Omental fat pad (tissue), 4 donors: ENCODE data around the gene PATJ. TPM values are rescaled to one million over a fixed set of nuclear protein-coding genes. Genes with fewer than 3 reads are reported as not detected.
A peak's percentile ranks its signal among the peaks of the same experiment; 100 is the strongest.
"Not testable (repeated sequence)": the region's sequence is repeated elsewhere in the genome, so short reads cannot be mapped to it uniquely, and the experiment has no call there.

Experiments used
- ATAC-seq: fragments of 150-250 bp; one replicate; pipeline ENCODE4 v1.9.1; 2016; ENCODE audit warnings: mild to moderate bottlenecking, moderate library complexity; ENCODE audit not compliant: low FRiP score
- DNase-seq: peaks from one replicate; pipeline ENCODE4 v3.0.0-alpha.2; 2019; ENCODE audit warnings: low spot score
- CTCF ChIP-seq, 3 donors: fragments of 450-650 bp; IDR thresholded peaks; one replicate each; pipeline ENCODE4 v1.5.1; 2016 to 2017; ENCODE audit warnings: antibody characterized with exemption in 3 of 3, mild to moderate bottlenecking in 3 of 3, moderate library complexity in 2 of 3
- total RNA-seq, 4 donors: library from RNA; depleted of rRNA; stranded (reverse); fragments of >200 nt; gene quantifications; one replicate each; pipeline ENCODE4 v1.1.0, GENCODE V29; 2016

PATJ gene
- total RNA-seq, 4 donors from 2014 or later = 12.1 to 31.4 (median 20.0) TPM

DNA sequence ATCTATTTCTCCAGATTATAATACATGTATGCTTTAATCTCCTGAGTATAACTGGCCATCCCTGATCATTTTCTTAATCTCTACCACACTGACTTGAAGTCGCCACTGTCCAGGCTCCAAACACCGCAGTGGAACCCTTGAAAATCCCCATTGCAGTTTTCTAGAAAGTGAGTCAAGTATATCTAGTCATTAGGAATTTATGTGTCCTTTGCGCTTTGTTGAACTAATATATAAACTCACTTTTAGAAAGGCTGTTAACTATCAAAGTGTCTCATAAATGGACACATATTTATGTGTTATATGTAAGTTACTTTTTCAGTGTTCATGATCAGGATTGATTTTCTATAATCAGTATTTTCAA is 211.5 kb downstream of the PATJ start:
- no peak for DNase-seq
- no peak for TF ChIP-seq CTCF (IDR thresholded peaks at IDR 0.05)
- no peak for ATAC-seq

DNA sequence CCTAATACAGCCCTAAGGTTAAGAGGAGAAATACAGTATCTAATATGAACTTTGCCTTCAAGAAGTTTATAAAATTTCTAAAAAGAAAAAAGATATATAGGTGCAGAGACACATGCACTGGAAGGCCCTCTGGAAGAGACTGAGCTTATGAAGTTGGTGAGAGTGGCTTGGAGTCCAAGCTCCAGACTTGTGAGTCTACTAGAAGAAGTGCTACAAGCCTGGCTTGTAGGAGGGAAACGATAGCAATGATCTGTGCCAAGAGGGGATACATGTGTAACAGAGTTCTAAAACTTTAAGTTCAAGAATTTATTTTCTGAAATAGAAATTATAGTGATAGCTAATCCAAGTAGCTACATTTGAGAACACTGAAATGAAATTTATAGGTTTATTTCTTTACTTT is 213.0 kb downstream of the PATJ start:
- no peak for TF ChIP-seq CTCF (IDR thresholded peaks at IDR 0.05)
- DNase-seq (no peak), ATAC-seq (no peak)

DNA sequence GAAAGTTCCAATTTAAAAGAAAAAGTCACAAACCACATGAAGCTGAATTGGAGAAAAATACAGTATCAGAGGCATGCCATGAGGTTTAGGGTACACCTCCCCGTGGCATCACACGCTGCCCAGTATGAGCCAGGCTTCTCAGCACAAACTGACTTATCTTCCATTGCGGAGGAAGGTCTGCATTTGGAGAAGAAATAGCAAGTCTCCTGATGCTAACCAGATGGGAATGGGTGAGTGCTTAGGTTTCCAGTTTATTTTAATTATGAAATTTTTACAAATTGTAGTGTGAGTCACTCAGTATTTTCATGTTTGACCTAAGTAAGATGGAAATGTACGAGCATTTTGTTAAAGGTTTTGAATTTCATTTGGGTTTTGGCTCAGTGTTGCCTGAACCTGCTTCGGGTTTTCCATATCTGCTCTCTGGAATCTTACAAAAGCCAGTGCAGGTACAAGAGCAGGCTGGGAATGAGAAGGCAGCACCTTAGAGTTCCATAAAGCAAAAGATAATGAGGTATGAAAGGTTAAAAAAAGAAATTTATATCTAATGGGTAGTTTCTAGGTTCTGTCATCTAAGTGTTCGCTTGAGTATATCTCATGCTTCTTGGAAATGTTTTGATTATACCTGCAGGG is 213.9 kb downstream of the PATJ start:
- peak; percentile 77 for ATAC-seq
- no peak for DNase-seq
- no peak for TF ChIP-seq CTCF (IDR thresholded peaks at IDR 0.05)

DNA sequence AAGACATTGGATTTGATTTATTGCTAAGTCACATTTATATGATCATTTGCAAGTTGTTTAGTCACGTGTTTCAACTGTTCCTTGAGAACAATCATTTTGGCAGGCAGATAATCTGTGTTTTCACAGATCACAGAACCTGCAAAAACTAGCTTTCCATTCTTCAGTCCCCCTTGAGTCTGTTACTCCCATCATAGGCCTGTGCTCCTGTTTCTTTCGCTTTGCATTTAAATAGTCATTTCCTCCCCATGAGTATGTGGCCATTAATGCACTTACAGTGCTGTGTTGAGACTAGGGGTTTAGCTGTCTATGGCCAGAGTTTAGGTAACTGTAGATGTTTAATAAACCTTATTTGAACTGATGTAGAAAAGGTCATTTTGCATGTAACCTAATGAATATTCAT is 214.5 kb downstream of the PATJ start:
- ATAC-seq (no peak), DNase-seq (no peak)

DNA sequence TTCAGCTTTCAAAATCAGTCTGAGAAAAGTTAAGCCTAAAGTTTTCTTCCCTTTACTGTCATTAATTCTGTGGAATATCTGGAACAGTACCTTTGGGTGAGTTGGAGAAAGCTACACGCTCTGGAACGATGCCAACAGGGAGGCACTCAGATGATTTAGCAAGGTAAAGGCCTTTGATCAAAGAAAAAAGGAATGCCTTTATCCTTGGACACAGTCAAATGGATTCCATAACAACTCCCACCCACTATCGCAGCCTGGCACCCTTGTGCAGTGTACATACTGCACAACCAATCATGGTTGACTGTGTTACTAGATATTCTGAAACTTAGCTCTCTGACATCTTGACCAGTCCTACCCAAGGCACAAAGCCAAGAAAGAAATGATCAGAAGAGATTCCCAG is 218.7 kb downstream of the PATJ start:
- ATAC-seq = peak; percentile 44
- no peak for TF ChIP-seq CTCF (IDR thresholded peaks at IDR 0.05)
- DNase-seq = no peak

More for the DNA sequence above, 214.5 kb downstream of the PATJ start:
- no peak for TF ChIP-seq CTCF (IDR thresholded peaks at IDR 0.05)

GRCh38 chr1:61962631-61963030 is 220.4 kb downstream of the PATJ start:
- TF ChIP-seq CTCF (IDR thresholded peaks at IDR 0.05) = no peak
- ATAC-seq (no peak), DNase-seq (no peak)

DNA sequence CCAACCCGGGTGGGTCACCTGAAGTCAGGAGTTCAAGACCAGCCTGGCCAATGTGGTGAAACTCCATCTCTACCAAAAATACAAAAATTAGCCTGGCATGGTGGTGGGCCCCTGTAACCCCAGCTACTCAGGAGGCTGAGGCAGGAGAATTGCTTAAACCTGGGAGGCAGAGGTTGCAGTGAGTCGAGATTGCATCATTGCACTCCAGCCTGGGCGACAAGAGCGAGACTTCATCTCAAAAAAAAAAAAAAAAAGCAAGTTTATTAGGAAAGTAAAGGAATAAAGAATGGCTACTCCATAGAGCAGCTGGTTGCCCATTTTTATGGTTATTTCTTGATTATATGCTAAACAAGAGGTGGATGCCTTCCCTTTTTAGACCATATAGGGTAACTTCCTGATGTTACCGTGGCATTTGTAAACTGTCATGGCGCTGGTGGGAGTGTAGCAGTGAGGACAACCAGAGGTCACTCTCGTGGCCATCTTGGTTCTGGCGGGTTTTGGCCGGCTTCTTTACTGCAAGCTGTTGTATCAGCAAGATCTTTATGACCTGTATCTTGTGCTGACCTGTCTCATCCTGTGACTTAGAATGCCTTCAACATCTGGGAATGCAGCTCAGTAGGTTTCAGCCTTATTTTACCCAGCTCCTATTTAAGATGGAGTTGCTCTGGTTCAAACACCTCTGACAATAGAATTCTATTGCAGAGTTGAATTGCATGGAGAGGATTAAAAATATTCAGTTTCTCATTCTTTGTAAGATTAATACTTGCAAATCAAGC is 224.4 kb downstream of the PATJ start:
- DNase-seq, ATAC-seq: not testable (repeated sequence)
